ENCODE measurements around the gene MGST2.

GRCh38 chr4:139725236-139725635 is 59.6 kb downstream of the MGST2 start:
- TF ChIP-seq CTCF (IDR thresholded peaks at IDR 0.05; ENCODE audit: low read depth, low read length) (no peak), POLR2A (IDR thresholded peaks at IDR 0.05; ENCODE audit: extremely low read depth, insufficient read length) (no peak), MYC (IDR thresholded peaks at IDR 0.05; ENCODE audit: low read depth, low read length) (no peak), MAX (IDR thresholded peaks at IDR 0.05; ENCODE audit: low read depth, low read length) (no peak)
